ENCODE results near the gene FAM83D. TPM values are rescaled to one million over a fixed set of nuclear protein-coding genes. Genes with fewer than 3 reads are reported as not detected.
A peak's percentile ranks its signal among the peaks of the same experiment; 100 is the strongest.

FAM83D gene
- total and polyA plus RNA-seq, 11 donors: 0.11 to 4.7 (median 0.66) TPM; not detected in 1

DNA sequence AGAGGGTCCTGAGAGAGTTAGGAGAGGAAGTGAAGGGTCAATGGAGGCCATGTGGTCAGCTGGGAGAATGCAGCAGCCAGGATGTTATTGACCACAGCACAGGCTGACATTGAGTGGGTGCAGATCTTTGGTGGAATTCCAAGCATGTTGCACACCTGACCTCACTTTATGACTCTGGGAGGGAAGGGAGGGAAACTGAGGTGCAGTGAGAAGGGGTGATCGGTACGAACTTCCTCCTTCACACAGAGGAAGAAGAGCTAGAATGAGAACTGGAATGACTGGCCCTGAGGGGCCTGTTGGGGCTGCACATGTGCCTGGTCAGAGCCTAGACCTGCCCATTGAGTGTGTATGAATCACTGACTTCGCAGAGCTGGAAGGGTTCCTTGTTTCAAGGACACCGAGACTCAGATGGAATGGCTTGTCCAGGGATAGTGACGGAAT, 9.8 kb downstream of the FAM83D start:
- no peak overlapping the region for H3K4me3 ChIP-seq
- H3K27me3 ChIP-seq: no peaks in the 10 kb centered on the region
- WGBS, 4 donors: 75 to 82% (median 78%) methylated on average over 5 of the region's 5 CpGs
- no peak for DNase-seq
- ATAC-seq: no peak
- H3K4me1 ChIP-seq: peaks cover 0 to 8% (median 0%) of the 10 kb centered on the region in 12 donors
- intact Hi-C loops (cut with DNase I): no loop called here
- TF ChIP-seq POLR2A (IDR thresholded peaks at IDR 0.05): no peak
- TF ChIP-seq, protein P1, sequence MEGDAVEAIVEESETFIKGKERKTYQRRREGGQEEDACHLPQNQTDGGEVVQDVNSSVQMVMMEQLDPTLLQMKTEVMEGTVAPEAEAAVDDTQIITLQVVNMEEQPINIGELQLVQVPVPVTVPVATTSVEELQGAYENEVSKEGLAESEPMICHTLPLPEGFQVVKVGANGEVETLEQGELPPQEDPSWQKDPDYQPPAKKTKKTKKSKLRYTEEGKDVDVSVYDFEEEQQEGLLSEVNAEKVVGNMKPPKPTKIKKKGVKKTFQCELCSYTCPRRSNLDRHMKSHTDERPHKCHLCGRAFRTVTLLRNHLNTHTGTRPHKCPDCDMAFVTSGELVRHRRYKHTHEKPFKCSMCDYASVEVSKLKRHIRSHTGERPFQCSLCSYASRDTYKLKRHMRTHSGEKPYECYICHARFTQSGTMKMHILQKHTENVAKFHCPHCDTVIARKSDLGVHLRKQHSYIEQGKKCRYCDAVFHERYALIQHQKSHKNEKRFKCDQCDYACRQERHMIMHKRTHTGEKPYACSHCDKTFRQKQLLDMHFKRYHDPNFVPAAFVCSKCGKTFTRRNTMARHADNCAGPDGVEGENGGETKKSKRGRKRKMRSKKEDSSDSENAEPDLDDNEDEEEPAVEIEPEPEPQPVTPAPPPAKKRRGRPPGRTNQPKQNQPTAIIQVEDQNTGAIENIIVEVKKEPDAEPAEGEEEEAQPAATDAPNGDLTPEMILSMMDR (IDR thresholded peaks at IDR 0.05): no peak
- H3K36me3 ChIP-seq: no peaks in the 10 kb centered on the region
- no peaks in the 10 kb centered on the region for H3K9me3 ChIP-seq
- peak overlapping the region in 1 of 12 donors; percentile 73 for H3K27ac ChIP-seq

DNA sequence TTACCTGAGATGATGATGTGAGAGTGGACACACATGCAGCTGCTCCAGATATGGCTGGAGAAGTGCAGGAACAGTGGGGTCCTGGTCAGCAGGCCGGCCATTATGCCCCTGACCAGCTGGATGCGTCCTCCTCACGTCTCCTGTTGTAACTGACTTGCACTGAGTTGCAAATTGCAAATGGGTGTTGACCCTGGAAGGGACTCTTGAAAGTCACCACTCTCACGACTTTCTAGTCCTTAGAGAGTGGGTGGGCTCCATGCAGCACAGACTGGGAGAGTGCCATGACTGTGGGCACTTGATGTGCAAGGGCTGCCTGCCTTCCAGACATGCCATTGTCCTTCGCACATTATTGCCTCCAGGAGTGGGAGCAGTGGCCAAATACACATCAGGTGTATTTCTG, 10.8 kb downstream of the FAM83D start:
- no peak overlapping the region for H3K27ac ChIP-seq
- no peak for ATAC-seq
- DNase-seq: no peak

DNA sequence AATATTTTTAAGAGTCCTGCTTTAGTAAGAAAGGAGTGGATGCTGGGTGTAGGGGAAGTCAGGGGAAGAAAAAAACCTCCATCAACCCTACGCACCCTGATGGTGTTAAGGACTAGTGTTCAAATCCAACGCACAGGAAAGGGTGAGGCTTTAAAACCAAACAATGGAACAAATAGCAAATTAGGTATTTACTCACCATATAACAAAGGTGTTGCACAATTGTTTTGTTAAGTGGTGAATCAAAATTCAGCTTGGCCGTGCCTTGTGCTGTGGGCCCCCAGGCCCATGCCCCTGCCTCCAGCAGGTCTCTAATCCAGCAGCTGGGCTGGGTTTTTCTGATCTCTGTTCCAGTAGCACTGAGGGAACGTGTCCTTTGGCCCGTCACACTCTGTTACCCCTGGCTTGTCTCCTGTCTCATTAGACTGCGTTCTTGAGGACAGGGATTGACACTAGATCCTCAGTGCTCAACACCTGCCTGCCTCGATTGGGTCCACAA, 11.8 kb downstream of the FAM83D start:
- H3K4me3 ChIP-seq: no peak overlapping the region
- ATAC-seq (no peak), DNase-seq (no peak)
- no peaks in the 10 kb centered on the region for H3K9me3 ChIP-seq
- no peak overlapping the region for H3K27ac ChIP-seq
- H3K4me1 ChIP-seq: no peaks in the 10 kb centered on the region
- 90 to 93% (median 91%) methylated on average over 7 of the region's 7 CpGs for WGBS, 4 donors
- intact Hi-C loops (cut with DNase I): no loop called here
- TF ChIP-seq POLR2A (IDR thresholded peaks at IDR 0.05): no peak
- TF ChIP-seq, protein P1 (IDR thresholded peaks at IDR 0.05): no peak
- peaks cover 0 to under 1% (median 0%) of the 10 kb centered on the region in 9 donors for H3K36me3 ChIP-seq
- no peaks in the 10 kb centered on the region for H3K27me3 ChIP-seq

More for the DNA sequence above, 10.8 kb downstream of the FAM83D start:
- Histone ChIP-seq H3K27me3 (no peaks in the 10 kb centered on the region), H3K9me3 (no peaks in the 10 kb centered on the region), H3K4me3 (no peak overlapping the region), H3K4me1 (peaks cover 0 to 8% (median 0%) of the 10 kb centered on the region in 12 donors), H3K36me3 (no peaks in the 10 kb centered on the region)
- intact Hi-C loops (cut with DNase I): no loop called here
- TF ChIP-seq, protein P1 (IDR thresholded peaks at IDR 0.05): no peak
- no peak for TF ChIP-seq POLR2A (IDR thresholded peaks at IDR 0.05)
- WGBS, 4 donors: 94 to 97% (median 95%) methylated on average over 5 of the region's 5 CpGs

GRCh38 chr20:38939686-38940085, 13.5 kb downstream of the FAM83D start:
- Histone ChIP-seq H3K27ac (no peak overlapping the region), H3K4me1 (no peaks in the 10 kb centered on the region), H3K36me3 (peaks cover 0 to 5% (median 0%) of the 10 kb centered on the region in 9 donors), H3K27me3 (no peaks in the 10 kb centered on the region), H3K9me3 (no peaks in the 10 kb centered on the region), H3K4me3 (no peak overlapping the region)
- WGBS, 4 donors: 79 to 88% (median 82%) methylated on average over 2 of the region's 2 CpGs
- intact Hi-C loops (cut with DNase I): no loop called here
- TF ChIP-seq, protein P1 (IDR thresholded peaks at IDR 0.05): no peak
- no peak for TF ChIP-seq POLR2A (IDR thresholded peaks at IDR 0.05)
- ATAC-seq: no peak
- no peak for DNase-seq

All from heart left ventricle (tissue), 16 donors.